ENCODE results near the gene MLEC.

DNA sequence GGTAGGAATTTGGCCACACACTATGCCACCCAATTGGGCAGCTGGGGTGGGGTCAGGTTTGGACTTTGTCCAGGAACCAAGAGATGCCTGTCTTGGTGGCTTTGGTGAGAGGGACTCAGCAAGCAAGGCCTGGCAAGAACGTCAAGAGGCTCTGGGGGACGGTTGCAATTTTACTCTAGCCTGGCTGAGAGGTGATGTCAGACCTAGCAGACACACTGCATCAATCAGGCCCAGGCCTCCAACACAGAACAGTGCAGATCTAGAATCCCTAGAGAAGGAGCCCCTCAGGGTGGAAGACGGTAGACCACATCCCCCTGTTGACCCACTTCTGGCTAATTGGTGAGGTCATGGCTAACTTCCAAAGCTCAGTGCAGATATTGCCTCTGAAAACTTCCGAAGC, 21.7 kb downstream of the MLEC start:
- TF ChIP-seq CTCF (IDR thresholded peaks at IDR 0.05; ENCODE audit: insufficient read depth, low read depth, low read length), result no peak
- no peak for TF ChIP-seq EZH2 (IDR thresholded peaks at IDR 0.05; ENCODE audit: insufficient read depth, low read length)
